ENCODE measurements around the gene EEF1A2. TPM values are rescaled to one million over a fixed set of nuclear protein-coding genes. Genes with fewer than 3 reads are reported as not detected.
"Not testable (repeated sequence)": the region's sequence is repeated elsewhere in the genome, so short reads cannot be mapped to it uniquely, and the experiment has no call there.

Gene EEF1A2
- total RNA-seq, 1 experiment from 2014 or later = 26.0 TPM

DNA sequence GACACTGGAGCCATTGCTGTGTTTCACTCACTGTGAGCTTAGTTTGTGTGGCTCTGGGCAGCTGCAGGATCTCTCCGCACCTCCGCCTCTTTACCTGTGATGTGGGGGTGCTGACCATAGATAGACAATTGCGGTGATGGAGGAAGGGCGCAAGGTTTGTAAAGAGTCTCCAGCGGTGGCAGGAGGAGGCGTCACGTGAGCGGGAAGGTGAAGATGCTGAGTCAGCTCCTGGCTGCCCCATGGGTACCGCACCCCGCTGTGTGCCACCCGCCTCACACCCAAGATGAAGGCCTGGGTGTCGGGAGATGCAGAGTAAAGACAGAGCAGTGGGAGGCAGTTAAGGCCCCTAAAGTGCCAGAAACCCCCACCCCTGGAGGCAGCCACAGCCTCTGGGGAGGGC lies 17.4 kb downstream of the EEF1A2 start:
- 0 out of 2 replicates have a peak overlapping the region, but pooled peaks have one; percentile 15 for H3K27ac Mint-ChIP-seq

DNA sequence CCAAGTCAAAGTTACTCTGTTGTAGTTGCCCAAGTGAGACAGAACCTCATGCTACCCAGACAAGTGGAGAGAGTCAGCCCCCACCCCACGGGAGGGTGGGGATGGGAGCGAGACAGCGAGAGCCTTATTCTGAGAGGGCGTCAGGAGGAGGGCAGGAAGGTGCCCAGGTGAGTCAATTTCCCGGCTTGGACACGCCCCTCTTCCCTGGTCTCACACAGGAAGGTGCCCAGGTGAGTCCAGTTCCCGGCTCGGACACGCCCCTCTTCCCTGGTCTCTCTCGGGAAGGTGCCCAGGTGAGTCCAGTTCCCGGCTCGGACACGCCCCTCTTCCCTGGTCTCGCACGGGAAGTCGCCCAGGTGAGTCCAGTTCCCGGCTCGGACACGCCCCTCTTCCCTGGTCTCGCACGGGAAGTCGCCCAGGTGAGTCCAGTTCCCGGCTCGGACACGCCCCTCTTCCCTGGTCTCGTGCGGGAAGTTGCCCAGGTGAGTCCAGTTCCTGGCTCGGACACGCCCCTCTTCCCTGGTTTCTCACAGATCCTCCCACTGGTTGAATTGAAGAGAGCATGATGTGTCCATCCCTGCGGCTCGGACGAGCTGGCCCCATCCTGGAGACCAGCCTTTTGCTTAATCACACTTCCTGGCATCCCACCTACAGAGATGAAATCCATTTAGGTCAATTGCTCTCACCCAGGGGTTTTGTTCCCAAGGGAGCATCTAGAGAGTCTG lies 19.0 kb downstream of the EEF1A2 start:
- peaks cover 39% of the 10 kb centered on the region for H3K4me1 Mint-ChIP-seq
- H3K9me3 Mint-ChIP-seq; POLR2A ChIA-PET; H3K27me3 Mint-ChIP-seq (ENCODE audit: low read depth); DNase-seq (ENCODE audit: low spot score); H3K4me3 Mint-ChIP-seq; ATAC-seq; H3K27ac Mint-ChIP-seq; H3K36me3 Mint-ChIP-seq: not testable (repeated sequence)
- CTCF ChIA-PET = interaction anchor here (1.7 to 4.8 kb wide), 3 partner anchors 9 to 17 kb away, joined by 5 to 32 read pairs (median 27); no protein-coding TSS in a partner anchor

More for the DNA sequence above, 17.4 kb downstream of the EEF1A2 start:
- TF ChIP-seq FOXP1 (CRISPR knock-in tag; IDR thresholded peaks at IDR 0.05; ENCODE audit: borderline replicate concordance) (no peak), USF1 (CRISPR knock-in tag; IDR thresholded peaks at IDR 0.05) (peak; percentile 47; the same call in 1 of the 2 replicates), NFE2L1 (CRISPR knock-in tag; IDR thresholded peaks at IDR 0.05) (0 out of 2 replicates have a peak, but pooled peaks have one; percentile 28), ZNF423 (CRISPR knock-in tag; IDR thresholded peaks at IDR 0.05) (no peak; the same call in 1 of the 2 replicates), NFATC4 (CRISPR knock-in tag; IDR thresholded peaks at IDR 0.05) (no peak), ZNF138 (CRISPR knock-in tag; conservative IDR thresholded peaks at IDR 0.05) (no peak)
- TF ChIP-seq, protein P1, sequence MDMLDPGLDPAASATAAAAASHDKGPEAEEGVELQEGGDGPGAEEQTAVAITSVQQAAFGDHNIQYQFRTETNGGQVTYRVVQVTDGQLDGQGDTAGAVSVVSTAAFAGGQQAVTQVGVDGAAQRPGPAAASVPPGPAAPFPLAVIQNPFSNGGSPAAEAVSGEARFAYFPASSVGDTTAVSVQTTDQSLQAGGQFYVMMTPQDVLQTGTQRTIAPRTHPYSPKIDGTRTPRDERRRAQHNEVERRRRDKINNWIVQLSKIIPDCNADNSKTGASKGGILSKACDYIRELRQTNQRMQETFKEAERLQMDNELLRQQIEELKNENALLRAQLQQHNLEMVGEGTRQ (CRISPR knock-in tag; IDR thresholded peaks at IDR 0.05) = peak; percentile 72
- Mint-ChIP-seq H3K4me3 (no peak overlapping the region), H3K27me3 (ENCODE audit: low read depth) (no peaks in the 10 kb centered on the region), H3K9me3 (peaks cover 4% of the 10 kb centered on the region), H3K4me1 (peaks cover 33% of the 10 kb centered on the region), H3K36me3 (no peaks in the 10 kb centered on the region)
- ATAC-seq (no peak), DNase-seq (ENCODE audit: low spot score) (no peak)
- ChIA-PET POLR2A (interaction anchor here (1.5 kb wide), 1 partner anchor 17 kb away, joined by 3 read pairs; no protein-coding TSS in a partner anchor), CTCF (interaction anchor here (0.7 to 4.8 kb wide), 4 partner anchors 15 to 100 kb away, joined by 3 to 32 read pairs (median 5); no protein-coding TSS in a partner anchor)

DNA sequence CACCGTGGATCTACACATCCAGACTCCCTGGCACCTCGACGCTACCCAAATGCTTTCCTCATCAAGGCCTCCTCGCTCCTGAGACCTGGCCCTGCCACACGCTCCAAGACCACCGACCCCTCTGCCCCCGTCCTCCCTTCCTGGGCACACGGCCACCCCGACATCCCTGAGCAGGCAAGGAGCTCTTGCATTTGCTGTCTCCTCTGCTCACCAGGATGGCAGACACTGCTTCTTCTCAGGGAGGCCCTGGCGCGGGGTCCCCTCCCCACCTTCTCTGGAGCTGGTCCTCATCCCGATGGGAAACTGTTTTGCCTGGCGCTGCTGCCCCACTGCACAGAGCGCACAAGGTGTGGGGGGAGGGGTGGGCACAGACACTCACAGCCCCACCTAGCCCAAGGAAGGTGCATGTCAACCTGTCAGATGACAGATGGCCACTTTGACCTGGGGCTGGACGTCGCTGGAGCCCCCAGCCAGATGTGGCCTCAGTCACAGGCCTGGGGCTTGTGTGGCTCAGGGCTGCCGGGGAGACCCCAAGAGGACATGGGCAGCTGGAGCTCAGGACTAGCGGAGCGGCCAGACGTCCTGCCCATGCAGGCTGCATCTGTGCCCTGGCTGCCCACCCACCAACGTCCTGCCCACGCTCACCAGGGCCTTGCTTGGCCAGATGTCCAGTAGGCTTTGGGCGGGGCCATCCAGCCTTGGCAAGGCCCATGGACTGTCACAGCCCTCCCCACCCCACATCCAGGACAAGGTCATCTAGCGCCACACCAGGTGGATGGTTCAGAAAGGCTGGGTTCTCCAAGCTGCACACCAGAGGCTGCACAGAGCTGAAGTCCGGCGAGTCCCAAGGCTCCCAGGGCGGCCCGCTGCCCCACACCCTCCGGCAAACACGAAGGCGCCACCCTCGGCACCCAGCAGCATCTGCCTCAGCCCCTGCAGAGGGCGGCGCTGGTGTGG lies 20.3 kb downstream of the EEF1A2 start:
- POLR2A ChIA-PET = no interaction called here
- H3K4me3 Mint-ChIP-seq = no peak overlapping the region
- H3K27me3 Mint-ChIP-seq (ENCODE audit: low read depth) = peaks cover 11% of the 10 kb centered on the region

GRCh38 chr20:63477944-63478343 lies 20.9 kb downstream of the EEF1A2 start:
- Mint-ChIP-seq H3K36me3 (no peaks in the 10 kb centered on the region), H3K9me3 (no peaks in the 10 kb centered on the region), H3K27me3 (ENCODE audit: low read depth) (peaks cover 11% of the 10 kb centered on the region), H3K27ac (no peak overlapping the region), H3K4me3 (no peak overlapping the region), H3K4me1 (peaks cover 40% of the 10 kb centered on the region)
- no peak for ATAC-seq
- ChIA-PET CTCF (interaction anchor here (0.5 to 3.2 kb wide), 8 partner anchors 13 to 577 kb away, joined by 4 to 27 read pairs (median 5); no protein-coding TSS in a partner anchor), POLR2A (interaction anchor here (0.6 to 0.9 kb wide), 2 partner anchors 13 to 476 kb away, joined by 3 to 5 read pairs; no protein-coding TSS in a partner anchor)
- no peak for DNase-seq (ENCODE audit: low spot score)
- no peak for TF ChIP-seq ZNF396 (CRISPR knock-in tag; IDR thresholded peaks at IDR 0.05; ENCODE audit: borderline replicate concordance)
- TF ChIP-seq, protein P2, sequence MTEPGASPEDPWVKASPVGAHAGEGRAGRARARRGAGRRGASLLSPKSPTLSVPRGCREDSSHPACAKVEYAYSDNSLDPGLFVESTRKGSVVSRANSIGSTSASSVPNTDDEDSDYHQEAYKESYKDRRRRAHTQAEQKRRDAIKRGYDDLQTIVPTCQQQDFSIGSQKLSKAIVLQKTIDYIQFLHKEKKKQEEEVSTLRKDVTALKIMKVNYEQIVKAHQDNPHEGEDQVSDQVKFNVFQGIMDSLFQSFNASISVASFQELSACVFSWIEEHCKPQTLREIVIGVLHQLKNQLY (CRISPR knock-in tag; IDR thresholded peaks at IDR 0.05) = no peak
- no peak for TF ChIP-seq JUN (CRISPR knock-in tag; IDR thresholded peaks at IDR 0.05)
- TF ChIP-seq KAT7 (CRISPR knock-in tag; IDR thresholded peaks at IDR 0.05; ENCODE audit: borderline replicate concordance) = no peak
- no peak for TF ChIP-seq NR3C1 (CRISPR knock-in tag; conservative IDR thresholded peaks at IDR 0.05; ENCODE audit: low read depth)
- no peak for TF ChIP-seq E2F1 (CRISPR knock-in tag; IDR thresholded peaks at IDR 0.05)
- TF ChIP-seq CBFB (CRISPR knock-in tag; IDR thresholded peaks at IDR 0.05; ENCODE audit: low read depth) = no peak
- no peak for TF ChIP-seq ATF1 (CRISPR knock-in tag; IDR thresholded peaks at IDR 0.05)
- no peak for TF ChIP-seq USF1 (CRISPR knock-in tag; IDR thresholded peaks at IDR 0.05)
- no peak for TF ChIP-seq ZBTB21 (CRISPR knock-in tag; IDR thresholded peaks at IDR 0.05; ENCODE audit: borderline replicate concordance)

More for the DNA sequence above, 20.3 kb downstream of the EEF1A2 start:
- Mint-ChIP-seq H3K9me3 (no peaks in the 10 kb centered on the region), H3K4me1 (peaks cover 40% of the 10 kb centered on the region), H3K27ac (no peak overlapping the region), H3K36me3 (no peaks in the 10 kb centered on the region)
- CTCF ChIA-PET = interaction anchor here (0.9 to 3.2 kb wide), 6 partner anchors 14 to 169 kb away, joined by 4 to 27 read pairs (median 8); no protein-coding TSS in a partner anchor
- no peak for DNase-seq (ENCODE audit: low spot score)
- no peak for ATAC-seq
- no peak for TF ChIP-seq NR3C1 (CRISPR knock-in tag; conservative IDR thresholded peaks at IDR 0.05; ENCODE audit: low read depth)
- TF ChIP-seq, protein P3, sequence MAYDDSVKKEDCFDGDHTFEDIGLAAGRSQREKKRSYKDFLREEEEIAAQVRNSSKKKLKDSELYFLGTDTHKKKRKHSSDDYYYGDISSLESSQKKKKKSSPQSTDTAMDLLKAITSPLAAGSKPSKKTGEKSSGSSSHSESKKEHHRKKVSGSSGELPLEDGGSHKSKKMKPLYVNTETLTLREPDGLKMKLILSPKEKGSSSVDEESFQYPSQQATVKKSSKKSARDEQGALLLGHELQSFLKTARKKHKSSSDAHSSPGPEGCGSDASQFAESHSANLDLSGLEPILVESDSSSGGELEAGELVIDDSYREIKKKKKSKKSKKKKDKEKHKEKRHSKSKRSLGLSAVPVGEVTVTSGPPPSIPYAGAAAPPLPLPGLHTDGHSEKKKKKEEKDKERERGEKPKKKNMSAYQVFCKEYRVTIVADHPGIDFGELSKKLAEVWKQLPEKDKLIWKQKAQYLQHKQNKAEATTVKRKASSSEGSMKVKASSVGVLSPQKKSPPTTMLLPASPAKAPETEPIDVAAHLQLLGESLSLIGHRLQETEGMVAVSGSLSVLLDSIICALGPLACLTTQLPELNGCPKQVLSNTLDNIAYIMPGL (CRISPR knock-in tag; IDR thresholded peaks at IDR 0.05) = no peak

Measured in WTC11 (cell line).